ENCODE measurements around the gene WARS2.

WARS2 gene

DNA sequence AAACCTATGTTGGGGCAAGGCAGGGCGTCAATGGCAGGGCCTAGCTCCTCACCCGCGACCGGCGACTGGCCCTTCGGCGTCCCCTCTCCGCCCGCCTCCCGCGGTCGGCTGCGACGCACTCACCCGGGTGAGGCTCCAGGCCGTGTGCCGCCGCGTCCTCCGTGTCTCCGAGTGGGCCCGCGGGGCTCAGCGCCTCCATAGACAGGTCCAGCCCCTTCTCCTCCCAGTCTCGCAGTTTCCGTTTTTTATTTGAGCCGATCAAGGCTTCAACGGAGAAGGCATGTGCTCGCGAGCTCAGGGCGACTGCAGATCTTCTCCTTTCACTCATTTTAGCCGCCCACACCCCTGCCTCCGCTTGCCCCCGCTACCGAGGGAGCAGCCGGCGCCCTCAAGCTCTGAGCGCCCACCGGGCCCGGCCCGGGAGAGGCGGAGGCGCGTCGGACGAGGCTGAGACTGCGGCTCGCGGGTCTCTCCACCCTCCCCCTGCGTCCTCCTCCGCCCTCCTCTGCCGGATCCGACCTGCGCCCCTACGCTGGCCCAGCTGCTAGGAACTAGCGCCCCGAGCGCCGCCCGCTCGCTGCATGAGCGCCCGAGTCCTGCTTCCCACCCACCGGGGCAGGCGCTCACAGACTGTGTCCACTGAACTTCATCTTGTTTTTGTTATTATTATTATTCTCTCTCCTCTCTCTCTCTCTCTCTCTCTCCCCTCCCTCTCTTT, 152.8 kb downstream of the WARS2 start:
- DNase-seq (ENCODE audit: extremely low read depth, insufficient read length) = no peak
- Histone ChIP-seq H3K27me3 (replicated peaks; ENCODE audit: control insufficient read depth, insufficient read depth, low read length) (peaks cover 1% of the 10 kb centered on the region), H3K4me3 (replicated peaks; ENCODE audit: low read depth, low read length) (no peak overlapping the region), H3K36me3 (ENCODE audit: control insufficient read depth, insufficient read depth, low read length) (no peaks in the 10 kb centered on the region)
- TF ChIP-seq, protein P1, sequence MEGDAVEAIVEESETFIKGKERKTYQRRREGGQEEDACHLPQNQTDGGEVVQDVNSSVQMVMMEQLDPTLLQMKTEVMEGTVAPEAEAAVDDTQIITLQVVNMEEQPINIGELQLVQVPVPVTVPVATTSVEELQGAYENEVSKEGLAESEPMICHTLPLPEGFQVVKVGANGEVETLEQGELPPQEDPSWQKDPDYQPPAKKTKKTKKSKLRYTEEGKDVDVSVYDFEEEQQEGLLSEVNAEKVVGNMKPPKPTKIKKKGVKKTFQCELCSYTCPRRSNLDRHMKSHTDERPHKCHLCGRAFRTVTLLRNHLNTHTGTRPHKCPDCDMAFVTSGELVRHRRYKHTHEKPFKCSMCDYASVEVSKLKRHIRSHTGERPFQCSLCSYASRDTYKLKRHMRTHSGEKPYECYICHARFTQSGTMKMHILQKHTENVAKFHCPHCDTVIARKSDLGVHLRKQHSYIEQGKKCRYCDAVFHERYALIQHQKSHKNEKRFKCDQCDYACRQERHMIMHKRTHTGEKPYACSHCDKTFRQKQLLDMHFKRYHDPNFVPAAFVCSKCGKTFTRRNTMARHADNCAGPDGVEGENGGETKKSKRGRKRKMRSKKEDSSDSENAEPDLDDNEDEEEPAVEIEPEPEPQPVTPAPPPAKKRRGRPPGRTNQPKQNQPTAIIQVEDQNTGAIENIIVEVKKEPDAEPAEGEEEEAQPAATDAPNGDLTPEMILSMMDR (IDR thresholded peaks at IDR 0.05; ENCODE audit: insufficient read depth, low read length, poor library complexity, severe bottlenecking) = no peak

DNA sequence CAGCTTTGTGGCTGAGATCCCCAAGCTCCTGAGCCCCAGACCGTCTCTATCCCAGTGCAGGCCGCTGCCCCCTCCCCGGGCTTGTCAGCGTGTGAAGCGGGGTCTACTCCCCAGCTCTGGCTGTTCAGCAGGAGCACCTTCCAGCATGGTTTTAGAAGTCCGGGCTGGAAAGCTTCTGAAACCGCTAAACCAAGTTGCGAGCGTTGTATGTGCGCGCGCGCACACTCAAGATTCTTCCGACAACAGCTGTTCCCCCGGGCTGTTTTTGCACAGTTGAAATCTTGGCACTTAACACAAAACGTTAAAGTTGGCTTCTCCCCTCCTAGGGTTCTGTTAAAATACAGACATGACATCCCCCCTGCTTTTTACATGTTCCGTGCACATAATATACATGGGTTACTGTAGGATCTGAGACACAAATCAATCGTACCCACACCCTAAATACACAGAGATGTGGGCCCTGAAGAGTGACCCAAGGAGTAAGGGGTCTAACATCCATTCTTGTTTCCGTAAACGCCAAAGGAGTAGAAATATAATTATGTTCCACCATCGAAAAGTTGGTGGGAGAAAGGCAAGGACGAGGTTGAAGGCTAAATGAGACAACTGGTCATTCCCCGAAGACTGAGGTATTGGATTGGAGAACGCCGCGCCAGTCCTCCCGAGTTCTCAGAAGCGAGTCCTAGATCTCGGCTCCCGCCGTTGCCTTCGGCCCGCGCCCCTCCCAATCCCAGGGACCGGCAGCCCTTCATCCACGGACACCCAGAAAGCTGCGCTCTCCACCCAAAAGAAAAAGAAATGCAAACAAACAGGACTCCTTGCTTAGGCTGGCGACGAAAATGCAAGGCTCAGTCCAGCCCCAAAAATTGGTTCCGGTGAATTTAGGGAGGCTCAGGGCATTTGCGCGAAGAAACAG, 153.6 kb downstream of the WARS2 start:
- peaks cover 1% of the 10 kb centered on the region for H3K27me3 ChIP-seq (replicated peaks; ENCODE audit: control insufficient read depth, insufficient read depth, low read length)
- H3K36me3 ChIP-seq (ENCODE audit: control insufficient read depth, insufficient read depth, low read length) = no peaks in the 10 kb centered on the region
- no peak overlapping the region for H3K4me3 ChIP-seq (replicated peaks; ENCODE audit: low read depth, low read length)
- no peak for DNase-seq (ENCODE audit: extremely low read depth, insufficient read length)
- TF ChIP-seq, protein P1 (IDR thresholded peaks at IDR 0.05; ENCODE audit: insufficient read depth, low read length, poor library complexity, severe bottlenecking) = no peak

DNA sequence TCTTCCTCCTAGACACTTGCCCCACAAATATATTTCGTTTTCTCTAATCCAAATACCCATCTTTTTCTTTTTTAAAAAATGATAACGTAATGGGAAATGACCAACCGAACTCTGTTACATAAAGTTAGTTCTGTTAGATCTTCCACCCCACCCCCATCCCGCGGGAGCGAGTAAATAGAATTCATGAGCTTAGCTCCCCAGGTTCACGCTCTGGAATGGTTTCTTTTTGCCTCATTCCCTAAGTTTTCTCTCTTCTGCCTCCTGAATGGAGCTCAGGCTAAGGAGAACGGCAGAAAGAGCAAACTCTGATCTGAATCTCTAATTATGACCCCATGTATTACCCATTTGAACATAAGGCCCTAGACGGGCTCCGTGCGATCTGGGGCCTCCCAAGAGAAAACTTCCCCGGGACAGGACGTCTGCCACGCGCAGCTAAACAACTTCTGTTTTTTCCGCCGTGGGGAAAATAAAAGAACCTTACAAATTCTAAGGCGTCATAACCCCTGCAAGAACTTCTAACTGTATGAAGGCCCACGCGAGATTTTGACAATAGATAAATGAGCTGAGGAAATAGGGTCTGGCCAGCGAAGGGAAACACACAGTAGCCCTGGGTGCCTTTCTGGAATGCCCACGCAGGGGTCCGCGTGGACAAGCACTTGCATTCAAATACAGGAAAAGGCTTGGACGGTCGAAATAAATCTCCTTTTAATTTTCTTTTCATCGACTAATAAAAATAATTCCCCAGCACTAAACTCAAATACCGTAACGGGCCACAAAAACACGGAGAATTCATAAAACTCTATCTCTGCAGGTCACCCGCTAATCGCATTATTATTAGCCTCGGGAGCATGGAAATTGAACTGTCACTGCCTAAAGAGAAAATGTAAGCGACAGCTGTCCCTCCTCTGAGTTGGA, 154.6 kb downstream of the WARS2 start:
- Histone ChIP-seq H3K4me3 (replicated peaks; ENCODE audit: low read depth, low read length) (no peak overlapping the region), H3K36me3 (ENCODE audit: control insufficient read depth, insufficient read depth, low read length) (no peaks in the 10 kb centered on the region), H3K27me3 (replicated peaks; ENCODE audit: control insufficient read depth, insufficient read depth, low read length) (peaks cover 1% of the 10 kb centered on the region)
- no peak for DNase-seq (ENCODE audit: extremely low read depth, insufficient read length)
- TF ChIP-seq, protein P1 (IDR thresholded peaks at IDR 0.05; ENCODE audit: insufficient read depth, low read length, poor library complexity, severe bottlenecking) = no peak

DNA sequence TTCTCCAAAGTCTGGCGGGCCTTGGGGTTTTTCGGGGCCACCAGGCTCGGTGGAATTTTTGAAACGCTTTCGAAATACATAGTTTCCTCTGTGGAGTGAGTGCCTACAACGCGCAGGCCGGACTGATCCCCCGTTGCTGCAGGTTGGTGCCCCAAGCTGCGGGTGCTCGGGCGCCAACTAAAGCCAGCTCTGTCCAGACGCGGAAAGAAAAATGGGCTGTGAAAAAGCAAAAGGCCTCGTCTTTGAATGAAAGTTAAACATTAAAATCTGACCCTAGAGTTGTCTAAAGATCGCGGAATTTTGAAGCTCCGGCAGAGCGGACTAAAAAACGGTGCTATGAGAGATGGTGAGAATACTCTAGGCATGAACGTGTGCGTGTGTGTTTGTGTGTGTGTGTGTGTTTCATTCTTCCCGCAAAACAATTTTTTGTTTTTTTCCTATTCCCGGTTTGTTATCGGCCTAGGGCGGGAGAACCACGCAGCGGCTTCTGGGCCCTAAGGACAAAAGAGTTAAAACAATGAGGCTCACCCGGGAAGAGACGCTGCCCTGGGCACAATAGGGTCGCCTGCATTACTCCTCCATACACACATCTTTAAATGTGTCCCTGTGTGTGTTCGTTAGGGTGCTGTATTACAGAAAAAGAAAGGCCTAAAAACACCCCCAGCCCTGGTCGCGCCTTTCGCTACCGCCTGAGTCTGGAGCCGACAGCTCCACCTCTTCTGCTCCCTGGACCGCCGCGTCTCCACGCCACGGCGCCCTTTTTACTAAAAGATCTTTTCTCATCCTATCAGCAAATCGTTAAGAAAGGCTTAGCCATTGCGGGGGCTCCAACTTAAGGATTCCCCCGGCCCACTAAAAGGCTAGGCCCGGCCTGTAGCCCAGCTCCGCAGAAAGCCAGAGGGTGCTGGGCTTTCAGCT, 155.5 kb downstream of the WARS2 start:
- Histone ChIP-seq H3K27me3 (replicated peaks; ENCODE audit: control insufficient read depth, insufficient read depth, low read length) (no peaks in the 10 kb centered on the region; the same call in none of the 2 replicates), H3K4me3 (replicated peaks; ENCODE audit: low read depth, low read length) (no peak overlapping the region), H3K36me3 (ENCODE audit: control insufficient read depth, insufficient read depth, low read length) (no peaks in the 10 kb centered on the region)
- no peak for DNase-seq (ENCODE audit: extremely low read depth, insufficient read length)
- TF ChIP-seq, protein P1 (IDR thresholded peaks at IDR 0.05; ENCODE audit: insufficient read depth, low read length, poor library complexity, severe bottlenecking) = no peak

Data from GM06990 (cell line).